ENCODE measurements around the gene ADCY9.

DNA sequence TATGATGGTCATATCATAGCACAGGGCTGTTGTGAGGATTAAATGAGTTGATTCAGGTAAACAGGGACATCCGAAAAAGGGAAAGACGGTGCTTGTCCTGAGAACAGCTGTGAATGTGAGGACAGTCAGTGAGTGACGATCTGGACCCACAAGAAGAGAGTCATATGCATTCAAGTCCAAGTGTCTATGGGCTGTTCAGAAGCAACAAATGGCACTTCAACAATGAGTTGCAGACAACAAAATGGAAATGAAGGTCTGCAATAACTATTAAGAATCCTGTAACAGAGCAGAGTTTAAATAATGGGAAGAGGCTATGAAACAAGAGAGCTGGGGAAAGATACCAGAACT is 100.3 kb downstream of the ADCY9 start:
- TF ChIP-seq POLR2A (IDR thresholded peaks at IDR 0.05; ENCODE audit: low read length): no peak
- TF ChIP-seq GATA1 (IDR thresholded peaks at IDR 0.05; ENCODE audit: low read depth, low read length): no peak

Data from erythroblast (primary cell).